ENCODE results near the gene SPDYE2.
"Not testable (repeated sequence)": the region's sequence is repeated elsewhere in the genome, so short reads cannot be mapped to it uniquely, and the experiment has no call there.

DNA sequence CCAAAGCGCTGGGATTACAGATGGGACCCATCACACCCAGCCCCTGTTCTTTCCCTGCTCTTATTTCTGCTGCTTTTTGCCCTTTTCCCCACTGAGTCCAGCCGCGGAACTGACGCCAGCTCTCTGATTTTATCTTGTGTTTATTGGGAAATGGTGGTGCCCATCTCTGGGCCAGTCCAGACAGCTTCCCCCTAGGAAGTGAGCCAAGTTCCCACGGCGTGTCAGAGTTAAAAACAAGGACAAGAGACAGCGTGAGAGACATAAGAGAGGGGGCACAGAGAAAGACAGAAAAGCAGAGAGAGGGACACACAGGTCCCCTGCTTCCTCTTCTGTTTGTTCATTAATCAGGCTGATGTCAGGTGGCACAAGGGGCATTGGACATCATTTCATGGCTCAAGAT is 19.4 kb upstream of the SPDYE2 start:
- TF ChIP-seq POLR2A (IDR thresholded peaks at IDR 0.05; ENCODE audit: low read depth, low read length); POLR2AphosphoS5 (IDR thresholded peaks at IDR 0.05; ENCODE audit: low read depth, low read length); TAF1 (IDR thresholded peaks at IDR 0.05; ENCODE audit: borderline replicate concordance, low read depth, low read length): not testable (repeated sequence)
